ACHN (cell line): ENCODE results near the gene TUBGCP4.

Experiments
- DNase-seq: peaks from one replicate; pipeline ENCODE4 v3.0.0-alpha.2; 2015
- in situ Hi-C: cut with HindIII; loops from 2 replicates; pipeline ENCODE4 v1.10.0; 2017; ENCODE audit warnings: low sequenced_read_pairs, low pct_ligation_motif_present, low pct_unique_long_range_greater_than_20kb

TUBGCP4 gene

DNA sequence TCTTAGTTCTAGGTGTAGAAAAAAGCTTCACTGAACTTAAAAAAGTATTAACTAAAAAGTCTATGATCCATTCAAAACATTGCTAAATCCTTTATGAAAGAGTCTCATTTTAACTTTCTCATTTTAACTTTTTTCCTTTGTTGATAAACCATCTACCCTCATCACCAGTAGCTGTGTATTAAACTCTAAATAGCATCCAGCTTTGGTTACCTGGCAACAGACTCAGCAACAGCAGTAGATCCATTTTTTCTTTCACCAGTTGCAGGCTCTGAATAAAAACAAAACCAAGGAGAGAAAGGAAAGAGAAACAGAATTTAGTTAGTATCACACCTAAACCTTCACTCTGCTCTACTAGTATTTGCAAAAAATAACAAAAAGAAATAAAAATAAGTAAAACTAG, 70.4 kb downstream of the TUBGCP4 start:
- in situ Hi-C loops = no loop called here
- peak; percentile 32 for DNase-seq

DNA sequence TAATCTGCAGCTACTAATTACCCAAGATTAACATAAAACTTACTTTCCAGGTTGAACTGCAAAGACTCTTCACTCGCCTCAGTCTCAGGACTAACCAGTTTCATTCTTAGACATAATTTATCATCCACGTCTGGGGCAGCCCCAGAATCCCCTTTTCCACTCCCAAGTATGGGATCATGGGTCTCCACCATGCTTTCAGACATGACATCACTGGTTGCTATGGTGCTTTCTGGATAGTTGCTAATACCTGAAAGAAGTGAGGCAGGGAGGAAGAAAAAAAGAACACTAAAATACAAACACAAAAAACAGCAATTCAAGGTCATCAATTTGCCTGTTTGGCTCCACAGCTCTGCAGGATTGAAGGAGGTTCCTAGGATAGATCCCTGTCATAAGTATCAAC, 75.4 kb downstream of the TUBGCP4 start:
- no peak for DNase-seq
- in situ Hi-C loops = no loop called here

DNA sequence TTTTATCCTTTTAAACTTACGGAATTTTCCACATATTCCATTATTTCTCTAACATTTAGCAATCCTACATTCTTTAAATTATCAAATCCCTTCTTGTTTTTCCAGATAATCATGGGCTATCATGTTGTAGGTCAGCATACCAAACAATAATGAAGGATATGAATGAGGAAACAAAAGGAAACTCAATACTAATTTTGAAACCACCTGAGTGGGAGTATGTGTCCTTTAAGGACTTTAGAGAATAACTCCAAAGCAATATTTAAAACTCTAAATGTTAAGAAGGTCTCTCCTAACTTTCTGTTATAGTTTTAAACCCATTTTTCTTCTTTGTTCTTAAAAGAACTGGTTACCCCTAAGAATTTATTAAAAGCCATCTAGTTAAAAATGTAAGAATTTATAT, 79.1 kb downstream of the TUBGCP4 start:
- in situ Hi-C loops = no loop called here
- DNase-seq = no peak
